WTC11 (cell line): Measurements from ENCODE around the gene ZNF827. TPM values are rescaled to one million over a fixed set of nuclear protein-coding genes. Genes with fewer than 3 reads are reported as not detected.

ENCODE experiments used
- ATAC-seq: fragments of 200-7000 bp; cut with Tn5 transposase; 2 replicates; pipeline ENCODE4 v1.10.0; 2021; ENCODE audit warnings: mild to moderate bottlenecking, moderate library complexity
- CTCF ChIA-PET: fragments of 300-600 bp; sonication (Branson Sonifier 250); formaldehyde crosslinking; loops from one replicate; lab custom pipeline; 2021; ENCODE audit warnings: antibody characterized with exemption; lab: Charles Lee
- POLR2A ChIA-PET: fragments of 350-600 bp; sonication (Branson Sonifier 250); formaldehyde crosslinking; loops from one replicate; lab custom pipeline; 2021; ENCODE audit warnings: antibody characterized with exemption; lab: Charles Lee
- DNase-seq: peaks from one replicate; pipeline ENCODE4 v3.0.0; 2021; ENCODE audit warnings: low spot score
- H3K27ac Mint-ChIP-seq: 2 replicates; pipeline ENCODE4 v1.8.0; 2021; ENCODE audit warnings: mixed read lengths
- H3K27me3 Mint-ChIP-seq: 2 replicates; pipeline ENCODE4 v1.8.0; 2021; ENCODE audit warnings: low read depth, mild to moderate bottlenecking, moderate library complexity, mixed read lengths
- H3K36me3 Mint-ChIP-seq: 2 replicates; pipeline ENCODE4 v1.8.0; 2021; ENCODE audit warnings: mixed read lengths
- H3K4me1 Mint-ChIP-seq: 2 replicates; pipeline ENCODE4 v1.8.0; 2022; ENCODE audit warnings: mixed read lengths
- H3K4me3 Mint-ChIP-seq: 2 replicates; pipeline ENCODE4 v1.8.0; 2021; ENCODE audit warnings: mild to moderate bottlenecking, moderate library complexity, mixed read lengths
- H3K9me3 Mint-ChIP-seq: 2 replicates; pipeline ENCODE4 v1.8.0; 2021; ENCODE audit warnings: mixed read lengths
- ATF1 ChIP-seq: sonication (generic); formaldehyde crosslinking; IDR thresholded peaks from 2 replicates; pipeline ENCODE4 v1.8.1; 2023; ENCODE audit warnings: mild to moderate bottlenecking, moderate library complexity, missing genetic modification reagents
- CBFB ChIP-seq: sonication (generic); formaldehyde crosslinking; IDR thresholded peaks from 2 replicates; pipeline ENCODE4 v1.8.1; 2022; ENCODE audit warnings: mild to moderate bottlenecking, low read depth, missing genetic modification reagents
- CREM ChIP-seq: sonication (generic); formaldehyde crosslinking; IDR thresholded peaks from 2 replicates; pipeline ENCODE4 v1.8.1; 2022; ENCODE audit warnings: mild to moderate bottlenecking, missing genetic modification reagents, moderate library complexity
- E2F5 ChIP-seq: sonication (generic); formaldehyde crosslinking; IDR thresholded peaks from 2 replicates; pipeline ENCODE4 v1.8.1; 2022; ENCODE audit warnings: mild to moderate bottlenecking, moderate library complexity, missing genetic modification reagents
- ELF4 ChIP-seq: sonication (generic); formaldehyde crosslinking; IDR thresholded peaks from 2 replicates; pipeline ENCODE4 v1.8.1; 2022; ENCODE audit warnings: low read depth, mild to moderate bottlenecking, moderate library complexity, missing genetic modification reagents
- ESRRA ChIP-seq: sonication (generic); formaldehyde crosslinking; IDR thresholded peaks from 2 replicates; pipeline ENCODE4 v1.8.1; 2022; ENCODE audit warnings: mild to moderate bottlenecking, missing genetic modification reagents, borderline replicate concordance
- FOXK1 ChIP-seq: sonication (generic); formaldehyde crosslinking; IDR thresholded peaks from 2 replicates; pipeline ENCODE4 v1.8.0; 2022; ENCODE audit warnings: mild to moderate bottlenecking, moderate library complexity, missing genetic modification reagents
- GRHL2 ChIP-seq: fragments of 250-450 bp; sonication (Bioruptor Pico); IDR thresholded peaks from 2 replicates; pipeline ENCODE4 v1.8.0; 2022; ENCODE audit warnings: mild to moderate bottlenecking, moderate library complexity; ENCODE audit not compliant: insufficient replicate concordance, severe bottlenecking
- HMGA2 ChIP-seq: fragments of 250-450 bp; sonication (Bioruptor Pico); IDR thresholded peaks from 2 replicates; pipeline ENCODE4 v1.4.0; 2021; ENCODE audit warnings: mild to moderate bottlenecking, moderate library complexity
- JAZF1 ChIP-seq: fragments of 250-450 bp; sonication (Bioruptor Pico); IDR thresholded peaks from 2 replicates; pipeline ENCODE4 v1.9.0; 2021; ENCODE audit warnings: moderate library complexity, mild to moderate bottlenecking, inconsistent platforms
- MXD4 ChIP-seq: fragments of 250-450 bp; sonication (Bioruptor Pico); IDR thresholded peaks from 2 replicates; pipeline ENCODE4 v1.8.0; 2021; ENCODE audit warnings: mild to moderate bottlenecking, moderate library complexity, borderline replicate concordance
- NFATC4 ChIP-seq: fragments of 250-450 bp; sonication (Bioruptor Pico); IDR thresholded peaks from 2 replicates; pipeline ENCODE4 v1.9.0; 2021; ENCODE audit warnings: mild to moderate bottlenecking
- NFYB ChIP-seq: sonication (generic); formaldehyde crosslinking; conservative IDR thresholded peaks from 2 replicates; pipeline ENCODE4 v1.8.0; 2022; ENCODE audit warnings: low read depth, missing genetic modification reagents
- NR3C1 ChIP-seq: sonication (generic); formaldehyde crosslinking; conservative IDR thresholded peaks from 2 replicates; pipeline ENCODE4 v1.8.1; 2023; ENCODE audit warnings: low read depth, mild to moderate bottlenecking, missing genetic modification reagents
- OVOL2 ChIP-seq: fragments of 250-450 bp; sonication (Bioruptor Pico); IDR thresholded peaks from 2 replicates; pipeline ENCODE4 v1.9.0; 2021; ENCODE audit warnings: mild to moderate bottlenecking, borderline replicate concordance
- PRRX2 ChIP-seq: fragments of 250-450 bp; sonication (Bioruptor Pico); IDR thresholded peaks from 2 replicates; pipeline ENCODE4 v1.8.0; 2021; ENCODE audit warnings: mild to moderate bottlenecking
- RELA ChIP-seq: sonication (generic); formaldehyde crosslinking; IDR thresholded peaks from 2 replicates; pipeline ENCODE4 v1.8.1; 2022; ENCODE audit warnings: missing genetic modification reagents, mild to moderate bottlenecking, borderline replicate concordance
- SP1 ChIP-seq: sonication (generic); formaldehyde crosslinking; conservative IDR thresholded peaks from 2 replicates; pipeline ENCODE4 v1.8.1; 2022; ENCODE audit warnings: missing genetic modification reagents
- STAT6 ChIP-seq: sonication (generic); formaldehyde crosslinking; conservative IDR thresholded peaks from 2 replicates; pipeline ENCODE4 v1.8.1; 2023; ENCODE audit warnings: mild to moderate bottlenecking, low read depth, missing genetic modification reagents, moderate library complexity
- TEAD1 ChIP-seq: sonication (generic); formaldehyde crosslinking; IDR thresholded peaks from 2 replicates; pipeline ENCODE4 v1.8.0; 2022; ENCODE audit warnings: mild to moderate bottlenecking, missing genetic modification reagents
- TEAD4 ChIP-seq: sonication (generic); formaldehyde crosslinking; IDR thresholded peaks from 2 replicates; pipeline ENCODE4 v1.8.0; 2022; ENCODE audit warnings: mild to moderate bottlenecking, missing genetic modification reagents
- TP53 ChIP-seq: sonication (generic); formaldehyde crosslinking; IDR thresholded peaks from 2 replicates; pipeline ENCODE4 v1.8.1; 2023; ENCODE audit warnings: mild to moderate bottlenecking, missing genetic modification reagents
- ZBTB21 ChIP-seq: sonication (generic); formaldehyde crosslinking; IDR thresholded peaks from 2 replicates; pipeline ENCODE4 v1.8.1; 2023; ENCODE audit warnings: mild to moderate bottlenecking, missing genetic modification reagents, borderline replicate concordance
- ZBTB43 ChIP-seq: sonication (generic); formaldehyde crosslinking; IDR thresholded peaks from 2 replicates; pipeline ENCODE4 v1.8.1; 2023; ENCODE audit warnings: mild to moderate bottlenecking, missing genetic modification reagents
- ZMAT4 ChIP-seq: fragments of 250-450 bp; sonication (Bioruptor Pico); IDR thresholded peaks from 2 replicates; pipeline ENCODE4 v1.9.0; 2021; ENCODE audit warnings: mild to moderate bottlenecking
- ZNF138 ChIP-seq: sonication (generic); formaldehyde crosslinking; conservative IDR thresholded peaks from 2 replicates; pipeline ENCODE4 v1.8.1; 2022; ENCODE audit warnings: mild to moderate bottlenecking, moderate library complexity, missing genetic modification reagents
- ZNF396 ChIP-seq: fragments of 250-450 bp; sonication (Bioruptor Pico); IDR thresholded peaks from 2 replicates; pipeline ENCODE4 v1.8.0; 2021; ENCODE audit warnings: mild to moderate bottlenecking, moderate library complexity, borderline replicate concordance
- ZNF671 ChIP-seq: fragments of 250-450 bp; sonication (Bioruptor Pico); IDR thresholded peaks from 2 replicates; pipeline ENCODE4 v1.8.0; 2021; ENCODE audit warnings: mild to moderate bottlenecking
- total RNA-seq: library from RNA; stranded (reverse); gene quantifications from 3 replicates; pipeline ENCODE4 v1.2.3, GENCODE V29; 2021
- TF ChIP-seq, protein P1 (sequence below): fragments of 200-600 bp; IDR thresholded peaks from 2 replicates; pipeline ENCODE4 v1.8.0; 2022; ENCODE audit warnings: antibody characterized with exemption
- TF ChIP-seq, protein P2 (sequence below): sonication (generic); formaldehyde crosslinking; IDR thresholded peaks from 2 replicates; pipeline ENCODE4 v1.8.1; 2022; ENCODE audit warnings: low read depth, missing genetic modification reagents, borderline replicate concordance

ZNF827 gene
- total RNA-seq, 1 experiment from 2014 or later, result 25.6 TPM

GRCh38 chr4:145823743-145824142, 114.9 kb downstream of the ZNF827 start:
- ChIA-PET CTCF (no interaction called here), POLR2A (no interaction called here)
- Mint-ChIP-seq H3K27me3 (no peaks in the 10 kb centered on the region), H3K4me3 (no peak overlapping the region), H3K4me1 (peaks cover 62% of the 10 kb centered on the region), H3K27ac (peak overlapping the region; percentile 66; the same call in 1 of the 2 replicates), H3K36me3 (peaks cover 26% of the 10 kb centered on the region), H3K9me3 (no peaks in the 10 kb centered on the region)
- ATAC-seq (no peak), DNase-seq (no peak)
- no peak for TF ChIP-seq ZMAT4 (CRISPR knock-in tag)
- TF ChIP-seq JAZF1, result no peak
- TF ChIP-seq HMGA2, result no peak
- no peak for TF ChIP-seq MXD4 (CRISPR knock-in tag)
- no peak for TF ChIP-seq NFATC4 (CRISPR knock-in tag)
- no peak for TF ChIP-seq FOXK1 (CRISPR knock-in tag)
- TF ChIP-seq GRHL2, result no peak
- TF ChIP-seq STAT6 (CRISPR knock-in tag), result no peak
- no peak for TF ChIP-seq ELF4
- TF ChIP-seq CREM (CRISPR knock-in tag), result no peak
- no peak for TF ChIP-seq ZNF396 (CRISPR knock-in tag)
- no peak for TF ChIP-seq SP1
- no peak for TF ChIP-seq E2F5 (CRISPR knock-in tag)
- no peak for TF ChIP-seq OVOL2
- TF ChIP-seq ATF1 (CRISPR knock-in tag), result no peak
- no peak for TF ChIP-seq PRRX2
- TF ChIP-seq, protein P1, sequence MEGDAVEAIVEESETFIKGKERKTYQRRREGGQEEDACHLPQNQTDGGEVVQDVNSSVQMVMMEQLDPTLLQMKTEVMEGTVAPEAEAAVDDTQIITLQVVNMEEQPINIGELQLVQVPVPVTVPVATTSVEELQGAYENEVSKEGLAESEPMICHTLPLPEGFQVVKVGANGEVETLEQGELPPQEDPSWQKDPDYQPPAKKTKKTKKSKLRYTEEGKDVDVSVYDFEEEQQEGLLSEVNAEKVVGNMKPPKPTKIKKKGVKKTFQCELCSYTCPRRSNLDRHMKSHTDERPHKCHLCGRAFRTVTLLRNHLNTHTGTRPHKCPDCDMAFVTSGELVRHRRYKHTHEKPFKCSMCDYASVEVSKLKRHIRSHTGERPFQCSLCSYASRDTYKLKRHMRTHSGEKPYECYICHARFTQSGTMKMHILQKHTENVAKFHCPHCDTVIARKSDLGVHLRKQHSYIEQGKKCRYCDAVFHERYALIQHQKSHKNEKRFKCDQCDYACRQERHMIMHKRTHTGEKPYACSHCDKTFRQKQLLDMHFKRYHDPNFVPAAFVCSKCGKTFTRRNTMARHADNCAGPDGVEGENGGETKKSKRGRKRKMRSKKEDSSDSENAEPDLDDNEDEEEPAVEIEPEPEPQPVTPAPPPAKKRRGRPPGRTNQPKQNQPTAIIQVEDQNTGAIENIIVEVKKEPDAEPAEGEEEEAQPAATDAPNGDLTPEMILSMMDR, result no peak
- TF ChIP-seq, all 79 proteins: peak for 0

DNA sequence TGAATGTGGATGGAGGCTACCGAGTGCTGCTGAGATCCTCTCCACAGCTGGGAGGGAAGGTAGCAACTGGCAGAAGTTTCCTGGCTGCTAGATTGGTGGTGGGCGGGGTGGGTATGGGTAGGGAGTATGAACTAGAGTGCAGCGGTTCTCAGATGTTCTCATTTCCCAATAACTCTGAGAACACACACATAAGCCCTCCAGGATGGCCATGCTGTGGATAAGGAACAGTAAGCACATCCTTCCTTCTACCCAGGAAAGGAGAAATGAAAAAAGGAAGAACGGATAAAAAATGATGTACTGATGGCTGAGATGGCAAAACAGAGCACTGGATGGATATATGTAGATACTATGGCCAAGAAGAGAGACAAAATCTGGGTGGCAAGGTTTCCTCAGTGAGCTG, 116.0 kb downstream of the ZNF827 start:
- CTCF ChIA-PET, result no interaction called here
- Mint-ChIP-seq H3K27ac (peak overlapping the region; percentile 46), H3K36me3 (peaks cover 25% of the 10 kb centered on the region), H3K9me3 (no peaks in the 10 kb centered on the region), H3K27me3 (no peaks in the 10 kb centered on the region), H3K4me3 (no peak overlapping the region), H3K4me1 (peaks cover 53% of the 10 kb centered on the region)
- ATAC-seq, result no peak
- DNase-seq, result no peak
- POLR2A ChIA-PET, result no interaction called here
- TF ChIP-seq NFYB (CRISPR knock-in tag) (no peak), TP53 (CRISPR knock-in tag) (no peak), ZBTB21 (no peak), RELA (CRISPR knock-in tag) (no peak), TEAD1 (CRISPR knock-in tag) (no peak), CBFB (no peak), ZNF396 (CRISPR knock-in tag) (no peak), GRHL2 (no peak), ZNF138 (no peak), ZNF671 (CRISPR knock-in tag) (no peak), ZBTB43 (no peak), TEAD4 (no peak), ESRRA (CRISPR knock-in tag) (no peak), NR3C1 (no peak), FOXK1 (CRISPR knock-in tag) (no peak), ZMAT4 (CRISPR knock-in tag) (no peak), ELF4 (no peak)
- TF ChIP-seq, protein P2, sequence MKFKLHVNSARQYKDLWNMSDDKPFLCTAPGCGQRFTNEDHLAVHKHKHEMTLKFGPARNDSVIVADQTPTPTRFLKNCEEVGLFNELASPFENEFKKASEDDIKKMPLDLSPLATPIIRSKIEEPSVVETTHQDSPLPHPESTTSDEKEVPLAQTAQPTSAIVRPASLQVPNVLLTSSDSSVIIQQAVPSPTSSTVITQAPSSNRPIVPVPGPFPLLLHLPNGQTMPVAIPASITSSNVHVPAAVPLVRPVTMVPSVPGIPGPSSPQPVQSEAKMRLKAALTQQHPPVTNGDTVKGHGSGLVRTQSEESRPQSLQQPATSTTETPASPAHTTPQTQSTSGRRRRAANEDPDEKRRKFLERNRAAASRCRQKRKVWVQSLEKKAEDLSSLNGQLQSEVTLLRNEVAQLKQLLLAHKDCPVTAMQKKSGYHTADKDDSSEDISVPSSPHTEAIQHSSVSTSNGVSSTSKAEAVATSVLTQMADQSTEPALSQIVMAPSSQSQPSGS, result no peak
